GM18867 (cell line): ENCODE results near the gene HOOK2.

ENCODE experiments used
- ATAC-seq: cut with Tn5 transposase; IDR thresholded peaks from one replicate; pipeline ENCODE4 v1.9.1; 2021; ENCODE audit warnings: mild to moderate bottlenecking, moderate library complexity; ENCODE audit not compliant: unreplicated experiment

The HOOK2 gene

GRCh38 chr19:12793290-12794195 is 18.2 kb upstream of the HOOK2 start:
- ATAC-seq: peak; percentile 36

DNA sequence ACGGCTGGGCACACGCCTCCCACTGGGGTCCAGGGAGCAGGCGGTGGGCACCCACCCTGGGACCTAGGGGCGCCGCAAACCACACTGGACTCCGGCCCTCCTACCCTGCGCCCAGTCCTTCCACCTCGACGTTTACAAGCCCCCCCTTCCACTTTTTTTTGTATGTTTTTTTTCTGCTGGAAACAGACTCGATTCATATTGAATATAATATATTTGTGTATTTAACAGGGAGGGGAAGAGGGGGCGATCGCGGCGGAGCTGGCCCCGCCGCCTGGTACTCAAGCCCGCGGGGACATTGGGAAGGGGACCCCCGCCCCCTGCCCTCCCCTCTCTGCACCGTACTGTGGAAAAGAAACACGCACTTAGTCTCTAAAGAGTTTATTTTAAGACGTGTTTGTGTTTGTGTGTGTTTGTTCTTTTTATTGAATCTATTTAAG is 17.5 kb upstream of the HOOK2 start:
- ATAC-seq: no peak

GRCh38 chr19:12792051-12792852 is 16.9 kb upstream of the HOOK2 start:
- ATAC-seq: no peak

GRCh38 chr19:12791345-12792050 is 16.1 kb upstream of the HOOK2 start, which contains the start of gene JUNB:
Gene JUNB, plus strand, starts transcription at chr19:12791486. Its CDS starts 286 bp downstream, at chr19:12791772.
- peak; percentile 32 for ATAC-seq

GRCh38 chr19:12790628-12791344 is 15.4 kb upstream of the HOOK2 start:
- ATAC-seq: no peak

GRCh38 chr19:12789904-12790619 is 14.7 kb upstream of the HOOK2 start:
- ATAC-seq: peak; percentile 38

- ATAC-seq: no peak
These were observed 13.9 kb upstream of the HOOK2 start for GRCh38 chr19:12789098-12789903.

DNA sequence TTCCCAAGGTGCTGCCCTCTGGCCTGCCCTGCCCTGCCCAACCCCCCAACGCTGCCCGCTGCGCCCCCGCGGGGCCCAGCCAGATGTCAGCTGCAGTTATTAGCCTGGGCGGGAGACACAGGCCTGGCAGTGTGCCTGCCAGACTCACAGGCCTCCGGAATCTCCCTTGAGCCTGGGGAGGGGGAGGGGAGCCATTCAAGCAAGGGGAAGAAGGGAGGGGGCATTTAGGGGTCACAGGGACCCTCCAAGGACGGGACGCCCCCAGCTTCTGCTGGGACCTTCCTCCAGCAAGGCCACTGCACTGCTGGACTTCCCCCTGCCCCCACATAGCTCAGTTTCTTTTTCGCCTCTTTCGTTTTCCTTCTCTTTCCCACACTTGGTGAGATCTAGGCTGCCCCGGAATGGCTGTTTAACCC is 13.3 kb upstream of the HOOK2 start:
- ATAC-seq: no peak

- ATAC-seq: no peak
These were observed 12.8 kb upstream of the HOOK2 start for GRCh38 chr19:12788042-12788681.

- ATAC-seq: no peak
These were observed 12.1 kb upstream of the HOOK2 start for GRCh38 chr19:12787458-12787857.

DNA sequence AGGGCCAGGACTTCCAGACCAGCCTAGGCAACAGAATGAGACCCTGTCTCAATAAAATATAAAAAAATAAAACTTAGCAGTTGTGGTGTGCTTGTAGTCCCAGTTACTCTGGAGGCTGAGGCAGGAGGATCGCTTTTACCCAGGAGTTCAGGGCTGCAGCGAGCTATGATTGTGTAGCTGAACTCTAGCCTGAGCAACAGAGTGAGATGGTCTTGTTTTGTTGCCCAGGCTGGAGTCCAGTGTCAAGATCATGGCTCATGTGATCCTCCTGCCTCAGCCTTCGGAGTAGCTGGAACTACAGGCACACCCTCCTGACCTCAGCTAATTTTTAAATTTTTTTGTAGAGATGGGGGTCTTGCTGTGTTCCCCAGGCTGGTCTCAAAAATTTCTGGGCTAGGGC is 11.6 kb upstream of the HOOK2 start:
- ATAC-seq: no peak

DNA sequence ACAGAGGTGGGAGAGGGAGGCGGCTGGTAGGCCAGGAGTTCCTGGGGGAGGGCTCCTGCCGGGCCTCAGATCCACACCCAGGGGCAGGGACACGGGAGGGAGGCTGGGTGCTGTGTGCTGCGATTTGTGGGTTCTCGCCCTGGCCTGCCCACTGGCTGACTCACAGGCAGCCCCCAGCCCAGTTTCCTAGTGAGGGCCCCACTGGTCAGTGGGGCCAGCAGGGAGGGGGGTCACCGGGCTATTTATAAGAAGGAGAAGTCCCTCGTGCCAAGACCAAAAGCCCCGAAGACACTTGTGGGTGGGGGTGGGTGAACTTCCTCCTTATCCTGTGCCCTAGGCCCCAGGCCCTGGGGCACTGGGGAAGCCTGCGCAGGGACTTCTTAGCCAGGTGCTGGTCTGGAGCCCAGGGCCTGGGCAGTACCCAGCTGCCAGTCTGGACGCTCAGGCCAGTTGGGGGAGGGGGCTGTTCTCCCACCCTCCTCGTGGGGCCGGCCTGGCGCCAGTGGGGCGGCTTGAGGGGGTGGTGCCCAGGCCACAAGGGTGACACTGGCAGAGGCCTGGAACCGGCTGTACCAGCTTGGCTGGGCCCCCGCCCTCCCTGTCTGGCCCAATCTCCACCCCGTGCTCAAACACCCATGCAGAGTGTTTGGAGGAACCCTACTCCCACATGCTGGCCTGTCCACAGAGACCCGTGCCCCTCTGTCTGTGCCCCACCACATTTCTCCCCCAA is 11.0 kb upstream of the HOOK2 start:
- ATAC-seq: no peak

DNA sequence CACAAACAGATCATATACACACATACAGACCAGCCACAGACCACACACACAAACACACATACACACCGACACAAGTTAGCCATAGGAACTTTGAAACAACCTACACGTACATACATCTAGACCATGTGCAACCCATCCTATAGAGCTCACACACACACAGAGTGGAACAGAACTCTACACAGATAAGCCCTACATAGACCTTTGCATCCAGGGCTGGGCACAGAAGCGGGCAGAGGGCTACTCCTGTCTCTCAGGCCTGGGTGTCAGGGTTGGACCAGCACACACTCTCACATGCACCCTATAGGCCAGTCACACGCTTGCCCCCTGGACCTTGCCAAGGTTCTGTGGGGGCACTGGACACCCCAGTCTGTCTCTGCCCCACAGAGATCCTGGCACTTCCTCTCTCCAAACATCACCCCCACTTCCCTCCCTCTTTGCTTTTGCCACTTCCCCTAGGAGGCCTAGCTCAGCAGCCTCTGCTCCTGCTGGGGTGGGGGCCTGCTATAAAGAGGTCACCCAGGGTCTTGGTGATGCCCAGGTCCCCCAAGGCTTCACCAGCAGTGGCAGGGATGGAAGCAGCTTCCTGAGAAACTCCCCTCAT is 10.2 kb upstream of the HOOK2 start:
- no peak for ATAC-seq

DNA sequence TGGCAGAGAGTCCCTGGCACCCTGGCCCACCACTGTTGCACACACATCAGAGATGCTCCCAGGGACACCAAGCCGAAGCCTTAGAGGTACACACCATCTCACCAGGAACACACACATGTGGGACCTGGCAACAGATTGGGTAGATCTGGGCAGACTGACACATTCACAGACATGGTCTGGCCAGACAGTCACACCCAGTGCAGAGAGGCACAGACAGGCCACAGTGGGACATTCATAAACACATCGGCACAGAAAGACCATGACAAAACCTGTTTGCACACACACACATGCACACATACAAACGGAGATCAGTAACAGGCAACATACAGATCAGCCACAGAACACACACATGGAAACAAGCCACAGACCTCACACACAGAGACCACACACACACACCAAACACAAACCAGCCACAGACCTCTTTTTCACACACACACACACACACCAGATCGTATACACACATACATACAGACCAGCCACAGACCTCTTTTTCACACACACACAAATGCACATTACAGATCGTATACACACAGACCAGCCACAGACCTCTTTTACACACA is 9.6 kb upstream of the HOOK2 start:
- ATAC-seq: no peak

DNA sequence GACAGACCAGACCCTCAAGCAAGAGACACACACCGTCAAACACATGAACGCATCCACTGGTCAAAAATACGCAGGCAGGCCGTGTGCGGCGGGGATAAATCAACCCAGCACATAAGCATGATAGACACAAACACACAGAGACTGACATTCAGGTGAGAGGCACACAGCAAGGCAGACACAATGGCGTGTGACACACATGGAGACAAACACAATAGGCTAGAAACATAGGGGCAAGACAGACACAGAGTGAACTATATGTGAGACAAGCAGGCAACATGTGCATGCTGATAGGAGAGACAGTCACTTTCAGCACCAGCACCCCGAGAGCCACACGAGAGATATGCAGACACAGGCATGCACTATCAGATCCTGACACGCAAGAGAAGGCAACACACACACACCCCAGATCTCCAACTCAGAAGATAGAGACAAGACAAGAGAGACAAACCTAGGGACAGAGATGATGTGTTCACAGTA is 9.1 kb upstream of the HOOK2 start:
- ATAC-seq: no peak

GRCh38 chr19:12783849-12784393 is 8.6 kb upstream of the HOOK2 start:
- ATAC-seq: no peak
